HG03108 (cell line): ENCODE results near the gene CTDSPL2.
A peak's percentile ranks its signal among the peaks of the same experiment; 100 is the strongest.
"Not testable (repeated sequence)": the region's sequence is repeated elsewhere in the genome, so short reads cannot be mapped to it uniquely, and the experiment has no call there.

Source experiments
- ATAC-seq: cut with Tn5 transposase; IDR thresholded peaks from one replicate; pipeline ENCODE4 v1.9.1; 2021; ENCODE audit warnings: moderate library complexity; ENCODE audit not compliant: unreplicated experiment

CTDSPL2 gene

GRCh38 chr15:44482090-44482489, 54.7 kb downstream of the CTDSPL2 start:
- ATAC-seq = no peak

GRCh38 chr15:44485880-44486279, 58.5 kb downstream of the CTDSPL2 start:
- ATAC-seq = no peak

- ATAC-seq = no peak
Measured at GRCh38 chr15:44489464-44489863, 62.0 kb downstream of the CTDSPL2 start.

- no peak for ATAC-seq
Measured at GRCh38 chr15:44490622-44491021, 63.2 kb downstream of the CTDSPL2 start.

GRCh38 chr15:44492040-44492439, 64.6 kb downstream of the CTDSPL2 start:
- no peak for ATAC-seq

GRCh38 chr15:44492672-44493071, 65.2 kb downstream of the CTDSPL2 start:
- ATAC-seq = no peak

GRCh38 chr15:44495562-44495961, 68.1 kb downstream of the CTDSPL2 start:
- ATAC-seq = no peak

- ATAC-seq = no peak
Measured at GRCh38 chr15:44500555-44500954, 73.1 kb downstream of the CTDSPL2 start.

GRCh38 chr15:44501768-44502366, 74.4 kb downstream of the CTDSPL2 start:
- ATAC-seq = no peak

GRCh38 chr15:44516436-44516835, 89.0 kb downstream of the CTDSPL2 start:
- no peak for ATAC-seq

- no peak for ATAC-seq
Measured at GRCh38 chr15:44519537-44519936, 92.1 kb downstream of the CTDSPL2 start.

GRCh38 chr15:44525018-44525417, 97.6 kb downstream of the CTDSPL2 start:
- no peak for ATAC-seq

GRCh38 chr15:44527241-44527640, 99.8 kb downstream of the CTDSPL2 start:
- ATAC-seq = no peak

GRCh38 chr15:44529864-44530604, 102.6 kb downstream of the CTDSPL2 start:
- no peak for ATAC-seq

- no peak for ATAC-seq
Measured at GRCh38 chr15:44530653-44531052, 103.2 kb downstream of the CTDSPL2 start.

GRCh38 chr15:44532275-44532674, 104.8 kb downstream of the CTDSPL2 start:
- not testable (repeated sequence) for ATAC-seq

- ATAC-seq = no peak
Measured at GRCh38 chr15:44532689-44533088, 105.3 kb downstream of the CTDSPL2 start.

- no peak for ATAC-seq
Measured at GRCh38 chr15:44535092-44535491, 107.7 kb downstream of the CTDSPL2 start.

GRCh38 chr15:44535523-44536301, 108.3 kb downstream of the CTDSPL2 start:
- no peak for ATAC-seq

GRCh38 chr15:44536302-44536961, 109.0 kb downstream of the CTDSPL2 start:
- peak; percentile 65 for ATAC-seq

- ATAC-seq = peak; percentile 83
Measured at GRCh38 chr15:44536962-44537734, 109.7 kb downstream of the CTDSPL2 start, which contains the start of gene EIF3J. Gene EIF3J, plus strand, starts transcription at chr15:44537147. Its CDS starts 48 bp downstream, at chr15:44537195.
